GM12801 (cell line): Measurements from ENCODE around the gene CDH11.

Source experiments
- CTCF ChIP-seq: IDR thresholded peaks from one replicate; pipeline ENCODE4 v1.5.1; 2011; ENCODE audit warnings: control low read depth; ENCODE audit not compliant: insufficient read length; ENCODE audit errors: extremely low read depth

The CDH11 gene

GRCh38 chr16:65066651-65067050 is 55.2 kb downstream of the CDH11 start:
- TF ChIP-seq CTCF: no peak

GRCh38 chr16:65065031-65065430 is 56.8 kb downstream of the CDH11 start:
- no peak for TF ChIP-seq CTCF

GRCh38 chr16:65064131-65064530 is 57.7 kb downstream of the CDH11 start:
- TF ChIP-seq CTCF: no peak

- TF ChIP-seq CTCF: no peak
Measured at GRCh38 chr16:65062736-65063583, 58.9 kb downstream of the CDH11 start.

GRCh38 chr16:65061935-65062518 is 59.8 kb downstream of the CDH11 start:
- TF ChIP-seq CTCF: no peak

GRCh38 chr16:65061263-65061662 is 60.6 kb downstream of the CDH11 start:
- TF ChIP-seq CTCF: no peak

GRCh38 chr16:65059406-65059980 is 62.4 kb downstream of the CDH11 start:
- no peak for TF ChIP-seq CTCF
